Stimulated activated naive CD8-positive, alpha-beta T cell treated with anti-CD3 and anti-CD28 coated beads, Interleukin-15, amount 100 ng/mL, for 72 hours (primary cell): ENCODE results near the gene AGRN.
"Not testable (repeated sequence)": the region's sequence is repeated elsewhere in the genome, so short reads cannot be mapped to it uniquely, and the experiment has no call there.

Experiments
- ATAC-seq: fragments of 150-1000 bp; cut with Tn5 transposase; 2 replicates; pipeline ENCODE4 v1.10.0; 2021; ENCODE audit warnings: mild to moderate bottlenecking, moderate library complexity
- DNase-seq, 2 donors: peaks; one replicate each; pipeline ENCODE4 v3.0.0; 2021 to 2022
- H3K27ac Mint-ChIP-seq, 2 donors: one replicate each; pipeline ENCODE4 v1.8.0; 2022; ENCODE audit warnings: mild to moderate bottlenecking in 2 of 2, mixed read lengths in 2 of 2, moderate library complexity in 2 of 2
- H3K27me3 Mint-ChIP-seq: one replicate; pipeline ENCODE4 v1.8.0; 2022; ENCODE audit warnings: mixed read lengths
- H3K4me1 Mint-ChIP-seq: one replicate; pipeline ENCODE4 v1.8.0; 2022; ENCODE audit warnings: mild to moderate bottlenecking, mixed read lengths
- H3K4me3 Mint-ChIP-seq, 2 donors: one replicate each; pipeline ENCODE4 v1.8.0; 2022; ENCODE audit warnings: mild to moderate bottlenecking in 2 of 2, mixed read lengths in 2 of 2, moderate library complexity in 1 of 2
- H3K9me3 Mint-ChIP-seq, 2 donors: one replicate each; pipeline ENCODE4 v1.8.0; 2022; ENCODE audit warnings: mixed read lengths in 2 of 2

The AGRN gene

GRCh38 chr1:1093610-1093943 lies 73.7 kb downstream of the AGRN start:
- H3K9me3 Mint-ChIP-seq, result peaks cover 2 to 8% of the 10 kb centered on the region in 2 donors

GRCh38 chr1:1094981-1095380 lies 75.1 kb downstream of the AGRN start:
- DNase-seq (peak in 1 of 2 donors; percentile 2), ATAC-seq (no peak)
- peaks cover 16 to 22% of the 10 kb centered on the region in 2 donors for H3K9me3 Mint-ChIP-seq

More at GRCh38 chr1:1093610-1093943, 73.7 kb downstream of the AGRN start:
- H3K27ac Mint-ChIP-seq, result no peak overlapping the region
- no peak overlapping the region for H3K4me3 Mint-ChIP-seq
- H3K27me3 Mint-ChIP-seq, result no peaks in the 10 kb centered on the region
- H3K4me1 Mint-ChIP-seq, result peaks cover 29% of the 10 kb centered on the region
- DNase-seq (peak in 1 of 2 donors; percentile 7), ATAC-seq (no peak)

GRCh38 chr1:1096136-1096535 lies 76.2 kb downstream of the AGRN start:
- Mint-ChIP-seq H3K9me3 (peaks cover 24 to 28% of the 10 kb centered on the region in 2 donors), H3K4me1 (peaks cover 47% of the 10 kb centered on the region)
- H3K27me3 Mint-ChIP-seq, ATAC-seq, H3K4me3 Mint-ChIP-seq, H3K27ac Mint-ChIP-seq: not testable (repeated sequence)
- peak in 1 of 2 donors; percentile 6 for DNase-seq

More at GRCh38 chr1:1094981-1095380, 75.1 kb downstream of the AGRN start:
- Mint-ChIP-seq H3K4me1 (peaks cover 40% of the 10 kb centered on the region), H3K4me3 (no peak overlapping the region), H3K27ac (no peak overlapping the region), H3K27me3 (no peaks in the 10 kb centered on the region)

GRCh38 chr1:1098681-1099421 lies 78.9 kb downstream of the AGRN start:
- H3K27ac Mint-ChIP-seq, result peak overlapping the region; percentile 62 to 90
- H3K27me3 Mint-ChIP-seq, result no peaks in the 10 kb centered on the region
- peak; percentile 98 for ATAC-seq
- H3K9me3 Mint-ChIP-seq, result peaks cover 28 to 30% of the 10 kb centered on the region in 2 donors
- H3K4me1 Mint-ChIP-seq, result peaks cover 48% of the 10 kb centered on the region
- peak in 1 of 2 donors; percentile 52 for DNase-seq
- H3K4me3 Mint-ChIP-seq, result peak overlapping the region; percentile 67 to 72

- DNase-seq (peak in 1 of 2 donors; percentile 13), ATAC-seq (peak; percentile 29)
- peaks cover 55% of the 10 kb centered on the region for H3K4me1 Mint-ChIP-seq
- peak overlapping the region; percentile 62 to 90 for H3K27ac Mint-ChIP-seq
- H3K4me3 Mint-ChIP-seq, result peak overlapping the region; percentile 0 to 72
- H3K9me3 Mint-ChIP-seq, result peaks cover 28 to 30% of the 10 kb centered on the region in 2 donors
- H3K27me3 Mint-ChIP-seq, result no peaks in the 10 kb centered on the region
Observed at GRCh38 chr1:1099506-1100183, 79.7 kb downstream of the AGRN start.

- peaks cover 28 to 30% of the 10 kb centered on the region in 2 donors for H3K9me3 Mint-ChIP-seq
- ATAC-seq (no peak), DNase-seq (peak in 1 of 2 donors; percentile 7)
- H3K4me1 Mint-ChIP-seq, result peaks cover 60% of the 10 kb centered on the region
- H3K27me3 Mint-ChIP-seq, result no peaks in the 10 kb centered on the region
- no peak overlapping the region for H3K27ac Mint-ChIP-seq
- H3K4me3 Mint-ChIP-seq, result peak overlapping the region in 1 of 2 donors; percentile 24
Observed at GRCh38 chr1:1100296-1100695, 80.4 kb downstream of the AGRN start.

- H3K4me3 Mint-ChIP-seq, result no peak overlapping the region
- no peak overlapping the region for H3K27ac Mint-ChIP-seq
- ATAC-seq, result no peak
- H3K9me3 Mint-ChIP-seq, result peaks cover 23 to 30% of the 10 kb centered on the region in 2 donors
- peaks cover 60% of the 10 kb centered on the region for H3K4me1 Mint-ChIP-seq
- no peaks in the 10 kb centered on the region for H3K27me3 Mint-ChIP-seq
- DNase-seq, result no peak
Observed at GRCh38 chr1:1101503-1101902, 81.6 kb downstream of the AGRN start.

GRCh38 chr1:1104152-1104551 lies 84.2 kb downstream of the AGRN start:
- peaks cover 49% of the 10 kb centered on the region for H3K4me1 Mint-ChIP-seq
- H3K4me3 Mint-ChIP-seq, result peak overlapping the region; percentile 58 to 67
- not testable (repeated sequence) for H3K27me3 Mint-ChIP-seq
- H3K27ac Mint-ChIP-seq, result peak overlapping the region in 1 of 2 donors; percentile 89
- ATAC-seq, result peak; percentile 91
- H3K9me3 Mint-ChIP-seq, result peaks cover 14 to 23% of the 10 kb centered on the region in 2 donors
- peak in 1 of 2 donors; percentile 60 for DNase-seq
